Stimulated activated CD8-positive, alpha-beta memory T cell treated with anti-CD3 and anti-CD28 coated beads, Interleukin-15, amount 100 ng/mL, for 48 hours (primary cell): ENCODE data around the gene TRAPPC14.
A peak's percentile ranks its signal among the peaks of the same experiment; 100 is the strongest.
"Not testable (repeated sequence)": the region's sequence is repeated elsewhere in the genome, so short reads cannot be mapped to it uniquely, and the experiment has no call there.

Source experiments
- DNase-seq, 2 donors: peaks; one replicate each; pipeline ENCODE4 v3.0.0-alpha.2; 2020; ENCODE audit warnings: low read depth in 2 of 2

The TRAPPC14 gene

GRCh38 chr7:100158229-100159098 lies at the start of gene TRAPPC14:
TRAPPC14 (minus strand) TSS chr7:100158723; CDS start chr7:100158499, 224 bp downstream.
- peak; percentile 88 to 89 for DNase-seq

GRCh38 chr7:100204454-100204853 lies 45.9 kb upstream of the TRAPPC14 start:
- DNase-seq = no peak

GRCh38 chr7:100200693-100201092 lies 42.2 kb upstream of the TRAPPC14 start:
- no peak for DNase-seq

- DNase-seq = no peak
Observed at GRCh38 chr7:100198266-100198665, 39.7 kb upstream of the TRAPPC14 start.

GRCh38 chr7:100195901-100196322 lies 37.4 kb upstream of the TRAPPC14 start:
- DNase-seq = not testable (repeated sequence)

GRCh38 chr7:100195222-100195621 lies 36.7 kb upstream of the TRAPPC14 start:
- no peak for DNase-seq

GRCh38 chr7:100192969-100193368 lies 34.4 kb upstream of the TRAPPC14 start:
- DNase-seq = no peak

- DNase-seq = not testable (repeated sequence)
Observed at GRCh38 chr7:100192281-100192862, 33.8 kb upstream of the TRAPPC14 start.

- DNase-seq = no peak
Observed at GRCh38 chr7:100191775-100192174, 33.3 kb upstream of the TRAPPC14 start.

GRCh38 chr7:100190048-100190711 lies 31.7 kb upstream of the TRAPPC14 start:
- no peak for DNase-seq

- DNase-seq = no peak
Observed at GRCh38 chr7:100189061-100189460, 30.5 kb upstream of the TRAPPC14 start.

GRCh38 chr7:100185726-100186125 lies 27.2 kb upstream of the TRAPPC14 start:
- no peak for DNase-seq

- DNase-seq = not testable (repeated sequence)
Observed at GRCh38 chr7:100183090-100183489, 24.6 kb upstream of the TRAPPC14 start.

- not testable (repeated sequence) for DNase-seq
Observed at GRCh38 chr7:100182616-100183015, 24.1 kb upstream of the TRAPPC14 start.

GRCh38 chr7:100180084-100180483 lies 21.6 kb upstream of the TRAPPC14 start:
- DNase-seq = not testable (repeated sequence)

- peak; percentile 91 to 97 for DNase-seq
Observed at GRCh38 chr7:100177045-100178001, 18.8 kb upstream of the TRAPPC14 start, which contains the start of the genes GPC2 and STAG3. GPC2 (minus strand) TSS chr7:100177381; CDS start chr7:100177199, 182 bp downstream. STAG3 (plus strand) TSS chr7:100177918; CDS start chr7:100180557, 2,639 bp downstream.

GRCh38 chr7:100176096-100177044 lies 17.8 kb upstream of the TRAPPC14 start:
- no peak for DNase-seq

- DNase-seq = no peak
Observed at GRCh38 chr7:100175296-100175935, 16.9 kb upstream of the TRAPPC14 start.

GRCh38 chr7:100174582-100174981 lies 16.1 kb upstream of the TRAPPC14 start:
- DNase-seq = no peak
